Mesenchymal stem cell (in vitro differentiated cells and primary cell): ENCODE data around the gene ARHGAP44.

Experiments
- DNase-seq: peaks from one replicate; pipeline ENCODE4 v3.0.0-alpha.2; 2013
- H2AFZ ChIP-seq: one replicate; pipeline ENCODE4 v1.6.1; 2013; ENCODE audit warnings: low read depth, mild to moderate bottlenecking, control low read depth, inconsistent platforms, low read length, moderate library complexity
- H2AK5ac ChIP-seq: 2 replicates; pipeline ENCODE4 v1.6.1; 2013; ENCODE audit warnings: low read length, moderate library complexity, mild to moderate bottlenecking, inconsistent platforms; ENCODE audit not compliant: severe bottlenecking
- H2BK120ac ChIP-seq: one replicate; pipeline ENCODE4 v1.6.1; 2013; ENCODE audit warnings: low read depth, mild to moderate bottlenecking, inconsistent platforms, low read length, moderate library complexity
- H2BK12ac ChIP-seq, 2 experiments: one replicate each; pipeline ENCODE4 v1.6.1; 2013; ENCODE audit warnings: inconsistent platforms in 2 of 2, low read length in 2 of 2, mild to moderate bottlenecking in 2 of 2, moderate library complexity in 2 of 2, control low read depth in 1 of 2
- H2BK15ac ChIP-seq: one replicate; pipeline ENCODE4 v1.6.1; 2013; ENCODE audit warnings: mild to moderate bottlenecking, low read depth, inconsistent platforms; ENCODE audit not compliant: poor library complexity, severe bottlenecking
- H2BK5ac ChIP-seq: 2 replicates; pipeline ENCODE4 v1.6.1; 2013; ENCODE audit warnings: low read depth, mild to moderate bottlenecking, low read length, control low read depth, inconsistent platforms; ENCODE audit not compliant: poor library complexity, severe bottlenecking
- H3K14ac ChIP-seq, 2 experiments: one replicate each; pipeline ENCODE4 v1.6.1; 2013; ENCODE audit warnings: inconsistent platforms in 2 of 2, low read length in 2 of 2, control low read depth in 1 of 2, mild to moderate bottlenecking in 1 of 2, moderate library complexity in 1 of 2
- H3K18ac ChIP-seq, 2 experiments: one replicate each; pipeline ENCODE4 v1.6.1; 2013; ENCODE audit warnings: inconsistent platforms in 2 of 2, low read length in 2 of 2, control low read depth in 1 of 2, low read depth in 1 of 2, mild to moderate bottlenecking in 1 of 2
- H3K23ac ChIP-seq, 2 experiments: one replicate each; pipeline ENCODE4 v1.6.1; 2013; ENCODE audit warnings: inconsistent platforms in 2 of 2, low read length in 2 of 2, mild to moderate bottlenecking in 2 of 2, moderate library complexity in 2 of 2, control low read depth in 1 of 2
- H3K27ac ChIP-seq: 2 replicates; pipeline ENCODE4 v1.5.1; 2013; ENCODE audit warnings: mild to moderate bottlenecking, moderate library complexity, low read length, control low read depth, inconsistent platforms; ENCODE audit not compliant: poor library complexity, severe bottlenecking
- H3K27me3 ChIP-seq, 2 experiments: 2 replicates each; pipeline versions ENCODE4 v1.6.1 to v1.7.0; 2013; ENCODE audit warnings: low read length in 2 of 2, mild to moderate bottlenecking in 2 of 2, moderate library complexity in 2 of 2, control low read depth in 1 of 2, inconsistent platforms in 1 of 2; ENCODE audit not compliant: control insufficient read depth in 1 of 2, insufficient read depth in 1 of 2
- H3K36me3 ChIP-seq, 2 experiments: 2 replicates each; pipeline versions ENCODE4 v1.6.1 to v1.7.0; 2013; ENCODE audit warnings: low read length in 2 of 2, control low read depth in 1 of 2, inconsistent platforms in 1 of 2, low read depth in 1 of 2, mild to moderate bottlenecking in 1 of 2; ENCODE audit not compliant: insufficient read depth in 2 of 2, control insufficient read depth in 1 of 2
- H3K4ac ChIP-seq, 2 experiments: one replicate each; pipeline ENCODE4 v1.6.1; 2013; ENCODE audit warnings: inconsistent platforms in 2 of 2, low read length in 2 of 2, mild to moderate bottlenecking in 2 of 2, moderate library complexity in 2 of 2, control low read depth in 1 of 2, low read depth in 1 of 2
- H3K4me1 ChIP-seq: 2 replicates; pipeline ENCODE4 v1.6.1; 2013; ENCODE audit warnings: low read depth, low read length, control low read depth; ENCODE audit not compliant: control insufficient read depth, insufficient read depth
- H3K4me2 ChIP-seq: 2 replicates; pipeline ENCODE4 v1.6.1; 2013; ENCODE audit warnings: low read length, mild to moderate bottlenecking, inconsistent platforms; ENCODE audit not compliant: poor library complexity, severe bottlenecking
- H3K4me3 ChIP-seq, 2 experiments: 2 replicates each; pipeline versions ENCODE4 v1.5.1 to v1.7.0; 2013; ENCODE audit warnings: low read length in 2 of 2, mild to moderate bottlenecking in 2 of 2, control low read depth in 1 of 2, low read depth in 1 of 2; ENCODE audit not compliant: insufficient read depth in 1 of 2
- H3K79me1 ChIP-seq: replicated peaks from 2 replicates; pipeline ENCODE4 v1.6.1; 2013; ENCODE audit warnings: mild to moderate bottlenecking, control low read depth, low read length, inconsistent platforms; ENCODE audit not compliant: poor library complexity, severe bottlenecking
- H3K9ac ChIP-seq: 2 replicates; pipeline ENCODE4 v1.7.0; 2013; ENCODE audit warnings: mild to moderate bottlenecking, low read length, moderate library complexity
- H3K9me3 ChIP-seq: 2 replicates; pipeline ENCODE4 v1.7.0; 2013; ENCODE audit warnings: mild to moderate bottlenecking, low read length; ENCODE audit not compliant: control insufficient read depth
- H4K8ac ChIP-seq: one replicate; pipeline ENCODE4 v1.6.1; 2013; ENCODE audit warnings: inconsistent platforms, mild to moderate bottlenecking, low read length, moderate library complexity
- H4K91ac ChIP-seq: one replicate; pipeline ENCODE4 v1.6.1; 2013; ENCODE audit warnings: mild to moderate bottlenecking, low read length, inconsistent platforms
- WGBS: methylation state at CpG from one replicate; pipeline ENCODE4 v1.1.7; 2013; ENCODE audit warnings: mixed read lengths; 5-methylcytosine and 5-hydroxymethylcytosine counted together

Gene ARHGAP44

DNA sequence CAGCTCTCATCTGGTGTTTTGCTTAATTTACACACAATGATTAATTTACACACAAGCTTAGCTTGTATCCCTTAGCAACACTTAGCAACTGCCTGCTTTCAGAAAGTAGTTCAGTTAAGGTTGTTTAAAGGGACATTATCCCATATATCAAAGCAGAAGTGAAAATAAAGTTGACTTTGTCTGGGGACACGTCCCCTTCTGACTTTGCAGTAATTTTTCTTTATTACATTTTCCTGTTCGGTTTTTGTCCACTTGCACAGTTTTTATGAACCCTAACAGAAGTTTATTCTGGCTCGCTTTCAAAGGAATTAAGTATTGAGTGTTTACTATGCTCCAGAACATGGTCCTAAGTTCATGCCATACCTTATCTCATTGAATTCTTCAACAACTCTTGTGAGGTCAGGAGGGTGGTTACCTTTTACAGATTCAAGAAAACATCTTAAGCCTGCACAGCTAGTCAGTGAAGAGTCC is 41.5 kb downstream of the ARHGAP44 start:
- Histone ChIP-seq H4K91ac (no peak overlapping the region), H3K9me3 (peaks cover 24% of the 10 kb centered on the region), H3K4me1 (no peaks in the 10 kb centered on the region), H3K14ac (no peak overlapping the region), H2BK15ac (no peak overlapping the region), H3K4me3 (no peak overlapping the region), H3K4me2 (no peak overlapping the region), H3K4ac (no peak overlapping the region), H2BK12ac (no peak overlapping the region), H4K8ac (no peak overlapping the region), H3K18ac (no peak overlapping the region), H2BK5ac (no peak overlapping the region), H3K36me3 (no peaks in the 10 kb centered on the region), H3K23ac (no peak overlapping the region), H3K79me1 (no peaks in the 10 kb centered on the region), H2AFZ (no peak overlapping the region), H3K27ac (no peak overlapping the region), H2BK120ac (no peak overlapping the region), H3K27me3 (no peaks in the 10 kb centered on the region), H2AK5ac (no peak overlapping the region), H3K9ac (no peak overlapping the region)
- 38% methylated on average over 2 of the region's 3 CpGs for WGBS
- no peak for DNase-seq

DNA sequence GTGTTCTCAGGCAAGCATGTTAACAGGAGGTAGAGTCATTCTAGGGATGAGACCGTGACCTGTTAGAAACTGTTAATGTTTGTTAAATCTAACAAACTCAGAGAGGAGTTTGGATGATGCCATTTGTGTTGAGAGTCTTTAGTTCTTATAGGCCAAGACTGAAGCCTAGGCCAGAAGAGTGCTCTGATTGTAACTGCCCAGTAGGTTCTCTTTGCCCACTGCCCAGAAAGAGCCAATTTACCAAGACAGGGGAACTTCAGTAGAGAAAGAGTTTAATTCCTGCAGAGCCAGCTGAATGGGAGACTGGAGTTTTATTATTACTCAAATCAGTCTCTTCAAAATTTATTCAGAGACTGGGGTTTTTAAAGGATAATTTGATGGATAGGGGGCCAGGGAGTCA is 42.5 kb downstream of the ARHGAP44 start:
- Histone ChIP-seq H2AFZ (no peak overlapping the region), H2BK120ac (no peak overlapping the region), H2BK15ac (no peak overlapping the region), H3K27me3 (no peaks in the 10 kb centered on the region), H4K8ac (no peak overlapping the region), H3K4me3 (no peak overlapping the region), H3K9me3 (peaks cover 24% of the 10 kb centered on the region), H3K27ac (no peak overlapping the region), H3K18ac (no peak overlapping the region), H2BK5ac (no peak overlapping the region), H3K23ac (no peak overlapping the region), H3K79me1 (no peaks in the 10 kb centered on the region), H3K9ac (no peak overlapping the region), H3K14ac (no peak overlapping the region), H3K4ac (no peak overlapping the region), H2BK12ac (no peak overlapping the region), H3K4me2 (no peak overlapping the region), H4K91ac (no peak overlapping the region), H2AK5ac (no peak overlapping the region), H3K36me3 (no peaks in the 10 kb centered on the region), H3K4me1 (no peaks in the 10 kb centered on the region)
- 100% methylated on average over 1 of the region's 1 CpG for whole genome bisulfite sequencing
- no peak for DNase-seq

DNA sequence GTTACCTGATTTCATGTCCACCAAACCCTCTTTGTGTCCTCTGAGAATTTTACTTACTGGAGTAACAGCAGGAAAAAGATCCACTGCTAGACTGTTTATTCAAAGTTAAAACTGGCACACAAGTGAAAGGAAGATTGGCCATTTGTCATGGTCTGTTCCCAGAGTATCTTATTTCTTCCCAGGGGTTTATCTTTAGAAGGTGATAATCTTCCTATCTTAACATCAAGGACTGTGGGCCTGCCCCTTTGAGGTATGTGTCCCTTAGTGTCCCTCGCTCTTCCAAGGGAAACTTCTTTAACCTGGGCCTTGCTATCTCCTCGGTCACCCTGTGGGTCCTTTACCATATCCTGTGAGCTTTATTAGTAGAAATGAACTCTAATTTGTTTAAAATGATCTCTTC is 49.7 kb downstream of the ARHGAP44 start:
- Histone ChIP-seq H2BK5ac (no peak overlapping the region), H4K91ac (no peak overlapping the region), H2AK5ac (no peak overlapping the region), H3K36me3 (no peaks in the 10 kb centered on the region), H2BK12ac (no peak overlapping the region), H3K27me3 (no peaks in the 10 kb centered on the region), H3K4me2 (no peak overlapping the region), H3K27ac (no peak overlapping the region), H3K9me3 (no peaks in the 10 kb centered on the region), H3K4me3 (no peak overlapping the region), H4K8ac (no peak overlapping the region), H3K79me1 (no peaks in the 10 kb centered on the region), H3K9ac (no peak overlapping the region), H2BK15ac (no peak overlapping the region), H2AFZ (no peak overlapping the region), H3K18ac (no peak overlapping the region), H3K23ac (no peak overlapping the region), H2BK120ac (no peak overlapping the region), H3K4me1 (no peaks in the 10 kb centered on the region), H3K14ac (no peak overlapping the region), H3K4ac (no peak overlapping the region)
- DNase-seq = no peak
- WGBS = 62% methylated on average over 2 of the region's 2 CpGs

DNA sequence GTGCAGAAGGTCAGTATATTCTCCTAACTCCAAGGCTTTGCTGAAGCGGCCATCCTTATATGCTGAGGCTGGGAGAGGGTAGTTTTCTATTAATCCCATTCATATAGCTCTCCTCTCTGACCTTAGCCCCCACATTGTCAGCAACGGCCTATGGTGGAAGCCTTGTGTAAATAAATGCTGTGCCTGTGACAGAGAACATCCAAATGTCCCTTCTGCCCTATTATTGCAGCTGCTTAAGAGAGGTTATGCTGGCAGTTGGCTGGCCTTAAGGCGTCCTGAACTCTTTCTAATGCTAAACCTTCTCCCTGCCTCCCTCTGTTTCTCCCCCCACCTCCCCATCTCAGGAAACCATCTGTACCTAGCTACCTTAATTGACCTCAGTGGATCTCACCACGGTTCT is 53.6 kb downstream of the ARHGAP44 start:
- no peak overlapping the region for H3K14ac ChIP-seq
- H3K9ac ChIP-seq = no peak overlapping the region
- no peak overlapping the region for H3K23ac ChIP-seq
- 66% methylated on average over 3 of the region's 4 CpGs for WGBS
- DNase-seq = no peak
- no peaks in the 10 kb centered on the region for H3K4me1 ChIP-seq
- H3K4me3 ChIP-seq = no peak overlapping the region
- no peak overlapping the region for H2AFZ ChIP-seq
- H2BK12ac ChIP-seq = no peak overlapping the region
- H3K4ac ChIP-seq = no peak overlapping the region
- no peak overlapping the region for H2AK5ac ChIP-seq
- H3K9me3 ChIP-seq = no peaks in the 10 kb centered on the region
- no peak overlapping the region for H2BK120ac ChIP-seq
- no peak overlapping the region for H2BK5ac ChIP-seq
- H3K18ac ChIP-seq = no peak overlapping the region
- H3K36me3 ChIP-seq = no peaks in the 10 kb centered on the region
- no peak overlapping the region for H4K8ac ChIP-seq
- H3K27ac ChIP-seq = no peak overlapping the region
- H3K27me3 ChIP-seq = no peaks in the 10 kb centered on the region
- no peak overlapping the region for H4K91ac ChIP-seq
- no peaks in the 10 kb centered on the region for H3K79me1 ChIP-seq
- no peak overlapping the region for H2BK15ac ChIP-seq
- no peak overlapping the region for H3K4me2 ChIP-seq
